ENCODE data around the gene SETD7.

DNA sequence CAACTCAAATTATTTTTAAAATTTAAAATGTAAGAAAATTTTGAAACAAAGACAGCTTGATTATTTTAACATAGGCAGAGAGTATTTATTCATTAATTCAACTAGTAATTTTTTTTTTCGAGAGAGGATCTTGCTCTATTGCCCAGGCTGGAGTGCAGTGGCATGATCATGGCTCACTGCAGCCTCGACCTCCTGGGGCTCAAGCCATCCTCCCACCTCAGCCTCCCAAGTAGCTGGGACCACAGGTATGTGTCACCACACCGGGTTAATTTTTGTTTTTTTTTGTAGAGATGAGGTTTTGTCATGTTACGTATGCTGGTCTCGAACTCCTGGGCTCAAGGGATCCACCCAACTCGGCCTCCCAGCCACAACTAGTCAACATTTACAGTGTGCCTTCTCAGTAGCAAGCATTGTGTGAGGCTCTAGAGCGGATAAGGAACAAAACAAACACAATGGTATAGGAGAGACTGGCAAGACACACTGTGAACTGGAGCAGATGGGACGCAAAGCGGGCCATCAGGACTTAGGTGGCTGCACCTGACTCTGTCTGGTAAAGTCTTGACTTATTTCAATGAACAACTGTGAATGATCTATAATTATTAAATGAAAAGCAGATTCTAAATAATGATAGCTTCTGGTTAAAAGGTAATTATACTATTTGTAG is 21.6 kb downstream of the SETD7 start:
- TF ChIP-seq, protein P1, sequence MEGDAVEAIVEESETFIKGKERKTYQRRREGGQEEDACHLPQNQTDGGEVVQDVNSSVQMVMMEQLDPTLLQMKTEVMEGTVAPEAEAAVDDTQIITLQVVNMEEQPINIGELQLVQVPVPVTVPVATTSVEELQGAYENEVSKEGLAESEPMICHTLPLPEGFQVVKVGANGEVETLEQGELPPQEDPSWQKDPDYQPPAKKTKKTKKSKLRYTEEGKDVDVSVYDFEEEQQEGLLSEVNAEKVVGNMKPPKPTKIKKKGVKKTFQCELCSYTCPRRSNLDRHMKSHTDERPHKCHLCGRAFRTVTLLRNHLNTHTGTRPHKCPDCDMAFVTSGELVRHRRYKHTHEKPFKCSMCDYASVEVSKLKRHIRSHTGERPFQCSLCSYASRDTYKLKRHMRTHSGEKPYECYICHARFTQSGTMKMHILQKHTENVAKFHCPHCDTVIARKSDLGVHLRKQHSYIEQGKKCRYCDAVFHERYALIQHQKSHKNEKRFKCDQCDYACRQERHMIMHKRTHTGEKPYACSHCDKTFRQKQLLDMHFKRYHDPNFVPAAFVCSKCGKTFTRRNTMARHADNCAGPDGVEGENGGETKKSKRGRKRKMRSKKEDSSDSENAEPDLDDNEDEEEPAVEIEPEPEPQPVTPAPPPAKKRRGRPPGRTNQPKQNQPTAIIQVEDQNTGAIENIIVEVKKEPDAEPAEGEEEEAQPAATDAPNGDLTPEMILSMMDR (IDR thresholded peaks at IDR 0.05; ENCODE audit: poor library complexity, severe bottlenecking), result no peak
- TF ChIP-seq EZH2 (IDR thresholded peaks at IDR 0.05; ENCODE audit: borderline replicate concordance, insufficient read depth, low read length, poor library complexity, severe bottlenecking) (no peak), RAD21 (conservative IDR thresholded peaks at IDR 0.05) (no peak), EP300 (conservative IDR thresholded peaks at IDR 0.05; ENCODE audit: poor library complexity, severe bottlenecking) (no peak), TAF1 (IDR thresholded peaks at IDR 0.05; ENCODE audit: low read depth) (no peak)
